Measurements from ENCODE around the gene SMURF1. TPM values are rescaled to one million over a fixed set of nuclear protein-coding genes. Genes with fewer than 3 reads are reported as not detected.
A peak's percentile ranks its signal among the peaks of the same experiment; 100 is the strongest.

The SMURF1 gene
- total and polyA plus RNA-seq, 2 of the 4 experiments (the other 2 are of a cell fraction): 13.4 to 20.3 TPM

DNA sequence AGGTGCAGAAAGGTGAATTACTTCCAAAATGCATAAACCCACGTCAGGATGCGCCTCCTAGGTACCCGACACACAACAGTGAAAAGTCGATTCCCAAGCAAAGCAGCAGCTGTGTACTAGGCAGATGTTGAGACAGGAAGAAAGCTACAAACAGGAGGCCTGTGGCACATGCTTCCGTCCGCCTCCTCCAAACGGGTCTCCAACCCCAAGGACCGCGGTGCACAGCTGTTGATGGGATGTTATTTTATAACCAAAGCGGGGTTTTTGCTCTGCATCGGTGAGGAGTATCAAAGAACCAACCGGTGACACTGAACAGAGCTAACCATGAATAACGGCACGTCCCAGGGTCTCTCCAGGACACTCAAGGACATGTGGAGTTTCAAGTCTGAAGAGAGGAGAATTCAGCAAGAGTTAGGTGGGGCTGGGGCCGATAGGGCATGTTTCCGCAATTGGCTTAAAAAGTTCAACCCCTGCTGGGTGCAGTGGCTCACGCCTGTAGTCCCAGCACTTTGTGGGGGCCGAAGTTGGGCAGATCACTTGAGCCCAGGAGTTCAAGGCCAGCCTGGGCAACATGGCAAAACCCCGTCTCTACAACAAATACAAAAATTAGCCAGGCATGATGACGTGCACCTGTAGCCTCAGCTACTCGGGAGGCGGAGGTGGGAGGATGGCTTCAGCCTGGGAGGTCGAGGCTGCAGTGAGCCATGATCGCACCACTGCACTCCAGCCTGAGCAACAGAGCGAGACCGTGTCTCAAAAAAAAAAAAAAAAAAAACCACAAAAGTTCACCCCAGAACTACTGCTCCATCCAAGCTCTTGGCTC, 108.0 kb downstream of the SMURF1 start:
- intact Hi-C loops (cut with micrococcal nuclease) (no loop called here), in situ Hi-C loops (cut with MboI; ENCODE audit: low sequenced_read_pairs) (no loop called here), dilution Hi-C loops (cut with HindIII; ENCODE audit: low sequenced_read_pairs, unreplicated experiment) (no loop called here)
- Histone ChIP-seq H3K9me1 (ENCODE audit: insufficient read depth, low read length) (peaks cover 4% of the 10 kb centered on the region; the same call in 1 of the 2 replicates), H3K4ac (ENCODE audit: low read depth, low read length) (no peak overlapping the region), H4K91ac (ENCODE audit: insufficient read depth, low read depth, low read length) (no peak overlapping the region), H3K23ac (ENCODE audit: low read depth, low read length) (no peak overlapping the region), H3K4me1 (ENCODE audit: control insufficient read depth, insufficient read depth, low read length) (peaks cover 5% of the 10 kb centered on the region), H4K8ac (ENCODE audit: low read depth in 2 of 2, low read length in 2 of 2) (no peak overlapping the region), H2BK5ac (ENCODE audit: low read depth, low read length, poor library complexity, severe bottlenecking) (no peak overlapping the region), H2BK20ac (ENCODE audit: low read depth, low read length) (no peak overlapping the region), H2AK5ac (ENCODE audit: low read depth, low read length) (no peak overlapping the region), H4K20me1 (ENCODE audit: insufficient read depth, low read length) (peaks cover 21% of the 10 kb centered on the region), H3K9ac (ENCODE audit: low read depth, low read length) (no peak overlapping the region), H3K9me3 (ENCODE audit: control insufficient read depth, insufficient read depth, low read length) (no peaks in the 10 kb centered on the region), H3K14ac (replicated peaks; ENCODE audit: low read depth, low read length) (no peak overlapping the region), H3K56ac (ENCODE audit: extremely low read depth, insufficient read depth, low read length) (no peak overlapping the region), H3K18ac (ENCODE audit: low read depth, low read length) (no peak overlapping the region), H3K27me3 (ENCODE audit: control insufficient read depth, insufficient read depth, low read length) (no peaks in the 10 kb centered on the region), H3K4me3 (ENCODE audit: insufficient read depth, low read depth, low read length) (no peak overlapping the region), H3K79me1 (ENCODE audit: low read depth in 1 of 2, low read length in 2 of 2) (peaks cover 6 to 49% of the 10 kb centered on the region in 2 experiments), H3K36me3 (ENCODE audit: control insufficient read depth, insufficient read depth, low read length) (peaks cover 84% of the 10 kb centered on the region), H4K5ac (ENCODE audit: low read depth, low read length) (no peak overlapping the region), H2BK15ac (ENCODE audit: low read depth, low read length) (no peak overlapping the region), H3K4me2 (ENCODE audit: low read depth, low read length) (no peak overlapping the region), H3K27ac (ENCODE audit: insufficient read depth, low read length) (no peak overlapping the region), H2BK120ac (ENCODE audit: low read depth, low read length) (no peak overlapping the region), H2AFZ (replicated peaks; ENCODE audit: low read length, poor library complexity) (no peak overlapping the region), H2AK9ac (replicated peaks; ENCODE audit: low read depth, low read length, poor library complexity) (peak overlapping the region; percentile 13)
- 98% methylated on average over 13 of the region's 26 CpGs; no CpG with 5 or more reads in 1 of the 2 experiments for WGBS, 2 experiments (ENCODE audit: extremely low coverage in 2 of 2, insufficient read length in 1 of 2)
- ATAC-seq (ENCODE audit: low read depth): no peak
- CTCF ChIA-PET: interaction anchor here (0.6 to 1.0 kb wide), 2 partner anchors 12 to 50 kb away, joined by 3 to 5 read pairs; no protein-coding TSS in a partner anchor
- DNase-seq: no peak
- TF ChIP-seq RAD21 (IDR thresholded peaks at IDR 0.05; ENCODE audit: low read length) (no peak), MAFK (IDR thresholded peaks at IDR 0.05; ENCODE audit: low read depth, low read length) (no peak), BHLHE40 (IDR thresholded peaks at IDR 0.05; ENCODE audit: low read depth, low read length) (no peak), POLR2A (IDR thresholded peaks at IDR 0.05; ENCODE audit: low read depth, low read length) (no peak), NFE2L2 (IDR thresholded peaks at IDR 0.05; ENCODE audit: low read depth, low read length) (no peak), RFX5 (IDR thresholded peaks at IDR 0.05; ENCODE audit: low read depth, low read length) (no peak), CEBPB (IDR thresholded peaks at IDR 0.05; ENCODE audit: low read depth, low read length) (no peak), SMC3 (IDR thresholded peaks at IDR 0.05; ENCODE audit: low read depth, low read length) (no peak), MAZ (IDR thresholded peaks at IDR 0.05; ENCODE audit: borderline replicate concordance, low read depth, low read length) (no peak), MXI1 (IDR thresholded peaks at IDR 0.05; ENCODE audit: borderline replicate concordance, low read depth, low read length) (no peak), RCOR1 (IDR thresholded peaks at IDR 0.05; ENCODE audit: insufficient replicate concordance, low read length) (no peak)
- TF ChIP-seq, protein P1, sequence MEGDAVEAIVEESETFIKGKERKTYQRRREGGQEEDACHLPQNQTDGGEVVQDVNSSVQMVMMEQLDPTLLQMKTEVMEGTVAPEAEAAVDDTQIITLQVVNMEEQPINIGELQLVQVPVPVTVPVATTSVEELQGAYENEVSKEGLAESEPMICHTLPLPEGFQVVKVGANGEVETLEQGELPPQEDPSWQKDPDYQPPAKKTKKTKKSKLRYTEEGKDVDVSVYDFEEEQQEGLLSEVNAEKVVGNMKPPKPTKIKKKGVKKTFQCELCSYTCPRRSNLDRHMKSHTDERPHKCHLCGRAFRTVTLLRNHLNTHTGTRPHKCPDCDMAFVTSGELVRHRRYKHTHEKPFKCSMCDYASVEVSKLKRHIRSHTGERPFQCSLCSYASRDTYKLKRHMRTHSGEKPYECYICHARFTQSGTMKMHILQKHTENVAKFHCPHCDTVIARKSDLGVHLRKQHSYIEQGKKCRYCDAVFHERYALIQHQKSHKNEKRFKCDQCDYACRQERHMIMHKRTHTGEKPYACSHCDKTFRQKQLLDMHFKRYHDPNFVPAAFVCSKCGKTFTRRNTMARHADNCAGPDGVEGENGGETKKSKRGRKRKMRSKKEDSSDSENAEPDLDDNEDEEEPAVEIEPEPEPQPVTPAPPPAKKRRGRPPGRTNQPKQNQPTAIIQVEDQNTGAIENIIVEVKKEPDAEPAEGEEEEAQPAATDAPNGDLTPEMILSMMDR (conservative IDR thresholded peaks at IDR 0.05; ENCODE audit: low read depth, low read length): no peak
- TF ChIP-seq, protein P2, sequence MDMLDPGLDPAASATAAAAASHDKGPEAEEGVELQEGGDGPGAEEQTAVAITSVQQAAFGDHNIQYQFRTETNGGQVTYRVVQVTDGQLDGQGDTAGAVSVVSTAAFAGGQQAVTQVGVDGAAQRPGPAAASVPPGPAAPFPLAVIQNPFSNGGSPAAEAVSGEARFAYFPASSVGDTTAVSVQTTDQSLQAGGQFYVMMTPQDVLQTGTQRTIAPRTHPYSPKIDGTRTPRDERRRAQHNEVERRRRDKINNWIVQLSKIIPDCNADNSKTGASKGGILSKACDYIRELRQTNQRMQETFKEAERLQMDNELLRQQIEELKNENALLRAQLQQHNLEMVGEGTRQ (IDR thresholded peaks at IDR 0.05; ENCODE audit: low read depth, low read length): no peak
- TF ChIP-seq, protein P3, sequence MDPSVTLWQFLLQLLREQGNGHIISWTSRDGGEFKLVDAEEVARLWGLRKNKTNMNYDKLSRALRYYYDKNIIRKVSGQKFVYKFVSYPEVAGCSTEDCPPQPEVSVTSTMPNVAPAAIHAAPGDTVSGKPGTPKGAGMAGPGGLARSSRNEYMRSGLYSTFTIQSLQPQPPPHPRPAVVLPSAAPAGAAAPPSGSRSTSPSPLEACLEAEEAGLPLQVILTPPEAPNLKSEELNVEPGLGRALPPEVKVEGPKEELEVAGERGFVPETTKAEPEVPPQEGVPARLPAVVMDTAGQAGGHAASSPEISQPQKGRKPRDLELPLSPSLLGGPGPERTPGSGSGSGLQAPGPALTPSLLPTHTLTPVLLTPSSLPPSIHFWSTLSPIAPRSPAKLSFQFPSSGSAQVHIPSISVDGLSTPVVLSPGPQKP (IDR thresholded peaks at IDR 0.05; ENCODE audit: borderline replicate concordance, low read depth, low read length): no peak
- POLR2A ChIA-PET (ENCODE audit: unreplicated experiment): no interaction called here
- no TSS peak for BruUV-seq (replicated peaks)
